Karpas-422 (cell line): ENCODE data around the gene PGR. TPM values are rescaled to one million over a fixed set of nuclear protein-coding genes. Genes with fewer than 3 reads are reported as not detected.
"Not testable (repeated sequence)": the region's sequence is repeated elsewhere in the genome, so short reads cannot be mapped to it uniquely, and the experiment has no call there.

Experiments used
- DNase-seq: peaks from one replicate; pipeline ENCODE4 v3.0.0-alpha.2; 2015
- H2AFZ ChIP-seq: fragments of 200-600 bp; sonication (generic); 2 replicates; pipeline ENCODE4 v1.6.1; 2014; ENCODE audit warnings: antibody characterized with exemption, low read length, mixed read lengths
- H3K27ac ChIP-seq: fragments of 200-600 bp; sonication (generic); 2 replicates; pipeline ENCODE4 v1.5.1; 2014; ENCODE audit warnings: mild to moderate bottlenecking, low read length, moderate library complexity
- H3K27me3 ChIP-seq: fragments of 200-600 bp; sonication (generic); 2 replicates; pipeline ENCODE4 v1.6.1; 2014; ENCODE audit warnings: low read length, mixed read lengths
- H3K36me3 ChIP-seq: fragments of 200-600 bp; sonication (generic); 2 replicates; pipeline ENCODE4 v1.6.1; 2014; ENCODE audit warnings: low read length, mixed read lengths; ENCODE audit not compliant: insufficient read depth
- H3K4me1 ChIP-seq: fragments of 200-600 bp; sonication (generic); 2 replicates; pipeline ENCODE4 v1.6.1; 2014; ENCODE audit warnings: mild to moderate bottlenecking, low read length, mixed read lengths
- H3K4me2 ChIP-seq: fragments of 200-600 bp; sonication (generic); 2 replicates; pipeline ENCODE4 v1.6.1; 2014; ENCODE audit warnings: low read length, low read depth, mild to moderate bottlenecking; ENCODE audit not compliant: poor library complexity, severe bottlenecking
- H3K4me3 ChIP-seq: fragments of 200-600 bp; sonication (generic); 2 replicates; pipeline ENCODE4 v1.5.1; 2014; ENCODE audit warnings: mild to moderate bottlenecking, antibody characterized with exemption, low read length, mixed read lengths
- H3K79me2 ChIP-seq: fragments of 200-600 bp; sonication (generic); 2 replicates; pipeline ENCODE4 v1.6.1; 2014; ENCODE audit warnings: mild to moderate bottlenecking, low read length, mixed read lengths
- H3K9ac ChIP-seq: fragments of 200-600 bp; sonication (generic); 2 replicates; pipeline ENCODE4 v1.6.0; 2014; ENCODE audit warnings: low read length
- H3K9me2 ChIP-seq: fragments of 200-600 bp; sonication (generic), shearing (Covaris generic); replicated peaks from 2 replicates; pipeline ENCODE4 v1.6.0; 2014; ENCODE audit warnings: mild to moderate bottlenecking, low read length, moderate library complexity; ENCODE audit not compliant: insufficient read depth
- H3K9me3 ChIP-seq: fragments of 300-700, 200-600 bp; sonication (generic); 2 replicates; pipeline ENCODE4 v1.6.1; 2014; ENCODE audit warnings: low read length, mixed read lengths
- H4K20me1 ChIP-seq: fragments of 200-600 bp; sonication (generic); 2 replicates; pipeline ENCODE4 v1.6.1; 2014; ENCODE audit warnings: mild to moderate bottlenecking, antibody characterized with exemption, low read length, low read depth; ENCODE audit not compliant: insufficient read depth
- total RNA-seq: library from RNA; depleted of rRNA; stranded (reverse); fragments of >200 nt; shearing (Covaris generic); gene quantifications from 2 replicates; pipeline ENCODE4 v1.2.3, GENCODE V29; 2014; ENCODE audit warnings: low replicate concordance

PGR gene
- total RNA-seq, 1 experiment from 2014 or later = not detected

GRCh38 chr11:101014600-101015285 is 114.9 kb downstream of the PGR start:
- Histone ChIP-seq H3K4me1 (no peaks in the 10 kb centered on the region), H3K4me3 (no peak overlapping the region), H3K4me2 (no peak overlapping the region), H3K79me2 (no peaks in the 10 kb centered on the region), H3K27ac (no peak overlapping the region), H3K27me3 (no peaks in the 10 kb centered on the region), H3K9ac (no peak overlapping the region), H4K20me1 (no peaks in the 10 kb centered on the region), H3K9me3 (peaks cover 61% of the 10 kb centered on the region), H3K36me3 (no peaks in the 10 kb centered on the region), H2AFZ (no peak overlapping the region), H3K9me2 (no peaks in the 10 kb centered on the region)
- DNase-seq = no peak

GRCh38 chr11:101013702-101014101 is 115.9 kb downstream of the PGR start:
- not testable (repeated sequence) for H3K4me3 ChIP-seq, H3K9me2 ChIP-seq, H4K20me1 ChIP-seq, H2AFZ ChIP-seq, H3K27ac ChIP-seq, H3K36me3 ChIP-seq, H3K9ac ChIP-seq, H3K4me2 ChIP-seq, H3K79me2 ChIP-seq, H3K4me1 ChIP-seq, DNase-seq, H3K27me3 ChIP-seq
- peaks cover 58% of the 10 kb centered on the region for H3K9me3 ChIP-seq

GRCh38 chr11:101011881-101012280 is 117.7 kb downstream of the PGR start:
- no peak overlapping the region for H3K4me2 ChIP-seq
- H3K9ac ChIP-seq = no peak overlapping the region
- no peaks in the 10 kb centered on the region for H3K79me2 ChIP-seq
- H3K4me1 ChIP-seq = no peaks in the 10 kb centered on the region
- no peaks in the 10 kb centered on the region for H3K27me3 ChIP-seq
- no peak for DNase-seq
- H3K9me3 ChIP-seq = peaks cover 67% of the 10 kb centered on the region
- no peak overlapping the region for H3K4me3 ChIP-seq
- no peak overlapping the region for H3K27ac ChIP-seq
- H3K9me2 ChIP-seq = no peaks in the 10 kb centered on the region
- H3K36me3 ChIP-seq = no peaks in the 10 kb centered on the region
- no peaks in the 10 kb centered on the region for H4K20me1 ChIP-seq
- H2AFZ ChIP-seq = no peak overlapping the region

- Histone ChIP-seq H3K4me3 (no peak overlapping the region), H3K4me1 (no peaks in the 10 kb centered on the region), H3K27ac (no peak overlapping the region), H3K4me2 (no peak overlapping the region), H3K9me3 (peaks cover 63% of the 10 kb centered on the region), H2AFZ (no peak overlapping the region), H3K9ac (no peak overlapping the region), H4K20me1 (no peaks in the 10 kb centered on the region), H3K36me3 (no peaks in the 10 kb centered on the region), H3K79me2 (no peaks in the 10 kb centered on the region), H3K9me2 (no peaks in the 10 kb centered on the region), H3K27me3 (no peaks in the 10 kb centered on the region)
- DNase-seq = no peak
Observed at GRCh38 chr11:101010899-101011298, 118.7 kb downstream of the PGR start.

GRCh38 chr11:101009690-101010055 is 119.9 kb downstream of the PGR start:
- H3K9me2 ChIP-seq = no peaks in the 10 kb centered on the region
- H3K4me1 ChIP-seq = no peaks in the 10 kb centered on the region
- no peaks in the 10 kb centered on the region for H3K27me3 ChIP-seq
- no peak overlapping the region for H2AFZ ChIP-seq
- H3K9me3 ChIP-seq = peaks cover 57% of the 10 kb centered on the region
- no peaks in the 10 kb centered on the region for H3K79me2 ChIP-seq
- H4K20me1 ChIP-seq = no peaks in the 10 kb centered on the region
- no peak overlapping the region for H3K9ac ChIP-seq
- H3K27ac ChIP-seq = no peak overlapping the region
- no peak for DNase-seq
- no peak overlapping the region for H3K4me3 ChIP-seq
- no peak overlapping the region for H3K4me2 ChIP-seq
- no peaks in the 10 kb centered on the region for H3K36me3 ChIP-seq

DNA sequence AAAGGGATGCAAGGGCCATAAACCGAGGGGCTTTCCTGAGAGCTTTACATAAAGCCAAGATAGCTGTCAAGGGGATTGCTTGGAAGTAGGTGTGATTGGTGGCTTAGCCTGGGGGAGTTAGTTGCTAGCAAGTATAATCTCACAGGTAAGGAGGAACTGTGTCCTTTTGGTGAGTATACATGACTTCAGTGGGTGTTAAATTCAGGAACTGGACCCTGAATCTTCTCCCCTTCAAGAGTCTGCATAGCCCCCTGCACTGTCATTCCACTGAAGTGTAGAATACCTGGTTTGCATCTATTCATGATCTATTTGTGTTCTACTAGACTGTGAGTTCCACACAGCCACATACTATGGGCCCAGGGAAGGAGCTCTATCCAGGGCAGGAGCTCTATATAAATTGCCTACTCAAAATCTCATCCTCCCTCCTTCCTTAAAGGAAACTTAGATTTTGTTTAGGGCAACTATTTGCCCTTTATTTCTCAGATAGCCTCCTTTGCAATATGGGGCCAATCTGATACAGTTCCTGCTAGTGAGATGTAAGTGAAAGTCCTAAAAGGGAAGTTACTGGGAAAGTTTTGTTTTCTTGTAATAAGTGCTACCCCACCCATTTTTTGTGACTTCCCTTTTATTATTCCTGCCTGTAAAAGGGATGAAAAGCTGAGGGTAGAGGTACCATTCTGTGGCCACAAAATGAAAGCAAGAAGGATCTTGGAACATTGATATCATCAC is 120.5 kb downstream of the PGR start:
- Histone ChIP-seq H3K36me3 (no peaks in the 10 kb centered on the region), H3K9me3 (peaks cover 55% of the 10 kb centered on the region), H3K27me3 (no peaks in the 10 kb centered on the region), H3K79me2 (no peaks in the 10 kb centered on the region), H3K4me3 (no peak overlapping the region), H3K9ac (no peak overlapping the region), H3K9me2 (no peaks in the 10 kb centered on the region), H4K20me1 (no peaks in the 10 kb centered on the region), H3K4me1 (no peaks in the 10 kb centered on the region), H2AFZ (no peak overlapping the region), H3K27ac (no peak overlapping the region), H3K4me2 (no peak overlapping the region)
- DNase-seq = no peak

DNA sequence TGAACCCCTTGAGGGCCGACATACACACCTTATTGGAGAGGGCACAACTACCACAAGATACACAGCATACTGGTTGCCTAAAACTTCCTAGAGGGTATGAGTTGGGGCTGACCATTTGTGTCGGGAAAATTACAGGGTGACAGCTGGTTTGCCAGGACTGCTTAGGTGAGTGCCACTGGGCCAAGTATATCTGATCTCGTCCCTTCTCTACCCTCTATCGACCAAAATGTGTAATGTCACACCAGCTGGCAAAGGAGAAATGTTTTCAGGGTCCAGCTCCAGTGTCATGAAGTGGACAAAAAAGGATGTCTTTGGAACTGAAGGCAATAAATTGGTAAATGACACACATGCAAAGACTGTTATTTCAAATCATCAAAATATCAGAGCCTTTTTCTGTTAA is 126.1 kb downstream of the PGR start:
- H3K9me2 ChIP-seq = 0 out of 2 replicates have a peak, but pooled peaks cover 5% of the 10 kb centered on the region
- no peak overlapping the region for H3K4me3 ChIP-seq
- no peaks in the 10 kb centered on the region for H3K4me1 ChIP-seq
- H3K79me2 ChIP-seq = no peaks in the 10 kb centered on the region
- H3K9ac ChIP-seq = no peak overlapping the region
- peaks cover 17% of the 10 kb centered on the region for H3K9me3 ChIP-seq
- DNase-seq = peak; percentile 56
- no peaks in the 10 kb centered on the region for H3K36me3 ChIP-seq
- H4K20me1 ChIP-seq = no peaks in the 10 kb centered on the region
- no peak overlapping the region for H3K27ac ChIP-seq
- no peaks in the 10 kb centered on the region for H3K27me3 ChIP-seq
- H3K4me2 ChIP-seq = no peak overlapping the region
- H2AFZ ChIP-seq = no peak overlapping the region

GRCh38 chr11:100999756-101000155 is 129.9 kb downstream of the PGR start:
- no peaks in the 10 kb centered on the region for H3K36me3 ChIP-seq
- H3K27ac ChIP-seq = no peak overlapping the region
- H3K79me2 ChIP-seq = no peaks in the 10 kb centered on the region
- peaks cover 7% of the 10 kb centered on the region for H3K9me3 ChIP-seq
- H3K4me3 ChIP-seq = no peak overlapping the region
- H3K4me1 ChIP-seq = no peaks in the 10 kb centered on the region
- H3K4me2 ChIP-seq = no peak overlapping the region
- H3K9ac ChIP-seq = no peak overlapping the region
- H4K20me1 ChIP-seq = no peaks in the 10 kb centered on the region
- H3K9me2 ChIP-seq = 0 out of 2 replicates have a peak, but pooled peaks cover 5% of the 10 kb centered on the region
- H3K27me3 ChIP-seq = no peaks in the 10 kb centered on the region
- no peak for DNase-seq
- no peak overlapping the region for H2AFZ ChIP-seq
